Panc1 (cell line): ENCODE data around the gene IFIT1B.

Experiments
- POLR2AphosphoS5 ChIP-seq: IDR thresholded peaks from 2 replicates; pipeline ENCODE4 v1.6.1; 2012; ENCODE audit warnings: mild to moderate bottlenecking, low read depth, low read length, moderate library complexity
- SIN3A ChIP-seq: IDR thresholded peaks from 2 replicates; pipeline ENCODE4 v1.6.1; 2012; ENCODE audit warnings: low read depth, mild to moderate bottlenecking, low read length, moderate library complexity, borderline replicate concordance; ENCODE audit not compliant: insufficient read depth
- TCF7L2 ChIP-seq: IDR thresholded peaks from 2 replicates; pipeline ENCODE4 v1.6.1; 2011; ENCODE audit warnings: mild to moderate bottlenecking, low read depth, low read length, inconsistent platforms
- TF ChIP-seq, protein P1 (sequence below): fragments of 450-650 bp; IDR thresholded peaks from 2 replicates; pipeline ENCODE4 v1.5.1; 2017; ENCODE audit warnings: mild to moderate bottlenecking
- TF ChIP-seq, protein P2 (sequence below), 2 experiments: IDR thresholded peaks; 2 replicates each; pipeline ENCODE4 v1.6.1; 2011 to 2012; ENCODE audit warnings: low read depth in 2 of 2, control low read depth in 1 of 2, low read length in 1 of 2, mild to moderate bottlenecking in 1 of 2, moderate library complexity in 1 of 2; ENCODE audit not compliant: insufficient read depth in 1 of 2

DNA sequence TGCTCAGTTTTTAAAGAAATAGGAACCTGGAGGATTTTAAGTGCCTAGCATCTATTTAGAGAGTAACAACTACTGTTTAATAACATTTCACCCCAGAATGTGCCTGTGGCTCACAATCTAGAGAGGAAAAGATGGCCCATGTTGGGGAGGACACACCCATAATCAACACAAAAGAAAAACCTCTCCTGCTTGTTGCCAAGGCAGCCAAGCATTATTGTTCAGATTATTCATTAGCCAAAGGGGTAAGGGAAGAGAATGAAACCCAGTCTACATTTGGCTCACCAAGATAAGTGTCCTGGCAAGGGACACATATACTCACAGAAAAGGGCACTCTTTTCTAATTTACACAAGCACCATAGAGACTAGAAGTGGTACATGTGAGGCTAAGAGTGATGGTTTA, 17.7 kb upstream of the IFIT1B start:
- TF ChIP-seq, protein P1, sequence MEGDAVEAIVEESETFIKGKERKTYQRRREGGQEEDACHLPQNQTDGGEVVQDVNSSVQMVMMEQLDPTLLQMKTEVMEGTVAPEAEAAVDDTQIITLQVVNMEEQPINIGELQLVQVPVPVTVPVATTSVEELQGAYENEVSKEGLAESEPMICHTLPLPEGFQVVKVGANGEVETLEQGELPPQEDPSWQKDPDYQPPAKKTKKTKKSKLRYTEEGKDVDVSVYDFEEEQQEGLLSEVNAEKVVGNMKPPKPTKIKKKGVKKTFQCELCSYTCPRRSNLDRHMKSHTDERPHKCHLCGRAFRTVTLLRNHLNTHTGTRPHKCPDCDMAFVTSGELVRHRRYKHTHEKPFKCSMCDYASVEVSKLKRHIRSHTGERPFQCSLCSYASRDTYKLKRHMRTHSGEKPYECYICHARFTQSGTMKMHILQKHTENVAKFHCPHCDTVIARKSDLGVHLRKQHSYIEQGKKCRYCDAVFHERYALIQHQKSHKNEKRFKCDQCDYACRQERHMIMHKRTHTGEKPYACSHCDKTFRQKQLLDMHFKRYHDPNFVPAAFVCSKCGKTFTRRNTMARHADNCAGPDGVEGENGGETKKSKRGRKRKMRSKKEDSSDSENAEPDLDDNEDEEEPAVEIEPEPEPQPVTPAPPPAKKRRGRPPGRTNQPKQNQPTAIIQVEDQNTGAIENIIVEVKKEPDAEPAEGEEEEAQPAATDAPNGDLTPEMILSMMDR, result no peak
- TF ChIP-seq TCF7L2, result no peak
- TF ChIP-seq POLR2AphosphoS5, result no peak
- TF ChIP-seq, protein P2, sequence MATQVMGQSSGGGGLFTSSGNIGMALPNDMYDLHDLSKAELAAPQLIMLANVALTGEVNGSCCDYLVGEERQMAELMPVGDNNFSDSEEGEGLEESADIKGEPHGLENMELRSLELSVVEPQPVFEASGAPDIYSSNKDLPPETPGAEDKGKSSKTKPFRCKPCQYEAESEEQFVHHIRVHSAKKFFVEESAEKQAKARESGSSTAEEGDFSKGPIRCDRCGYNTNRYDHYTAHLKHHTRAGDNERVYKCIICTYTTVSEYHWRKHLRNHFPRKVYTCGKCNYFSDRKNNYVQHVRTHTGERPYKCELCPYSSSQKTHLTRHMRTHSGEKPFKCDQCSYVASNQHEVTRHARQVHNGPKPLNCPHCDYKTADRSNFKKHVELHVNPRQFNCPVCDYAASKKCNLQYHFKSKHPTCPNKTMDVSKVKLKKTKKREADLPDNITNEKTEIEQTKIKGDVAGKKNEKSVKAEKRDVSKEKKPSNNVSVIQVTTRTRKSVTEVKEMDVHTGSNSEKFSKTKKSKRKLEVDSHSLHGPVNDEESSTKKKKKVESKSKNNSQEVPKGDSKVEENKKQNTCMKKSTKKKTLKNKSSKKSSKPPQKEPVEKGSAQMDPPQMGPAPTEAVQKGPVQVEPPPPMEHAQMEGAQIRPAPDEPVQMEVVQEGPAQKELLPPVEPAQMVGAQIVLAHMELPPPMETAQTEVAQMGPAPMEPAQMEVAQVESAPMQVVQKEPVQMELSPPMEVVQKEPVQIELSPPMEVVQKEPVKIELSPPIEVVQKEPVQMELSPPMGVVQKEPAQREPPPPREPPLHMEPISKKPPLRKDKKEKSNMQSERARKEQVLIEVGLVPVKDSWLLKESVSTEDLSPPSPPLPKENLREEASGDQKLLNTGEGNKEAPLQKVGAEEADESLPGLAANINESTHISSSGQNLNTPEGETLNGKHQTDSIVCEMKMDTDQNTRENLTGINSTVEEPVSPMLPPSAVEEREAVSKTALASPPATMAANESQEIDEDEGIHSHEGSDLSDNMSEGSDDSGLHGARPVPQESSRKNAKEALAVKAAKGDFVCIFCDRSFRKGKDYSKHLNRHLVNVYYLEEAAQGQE (IDR thresholded peaks at IDR 0.05; ENCODE audit: insufficient read depth in 1 of 2, low read depth in 2 of 2, low read length in 1 of 2), result no peak
- no peak for TF ChIP-seq SIN3A
